Fibroblast of lung (primary cell): ENCODE measurements around the gene SLC16A5. TPM values are rescaled to one million over a fixed set of nuclear protein-coding genes. Genes with fewer than 3 reads are reported as not detected.

Source experiments
- DNase-seq, 2 donors: peaks; one replicate each; pipeline versions ENCODE4 v3.0.0 to v3.0.0-alpha.2; 2010; ENCODE audit warnings: low read depth in 2 of 2
- H2AFZ ChIP-seq: 2 replicates; pipeline ENCODE4 v1.5.1; 2012; ENCODE audit warnings: low read length, control low read depth, inconsistent platforms
- H3K27ac ChIP-seq: 2 replicates; pipeline ENCODE4 v1.5.1; 2011; ENCODE audit warnings: low read length, control low read depth; ENCODE audit not compliant: insufficient read depth
- H3K27me3 ChIP-seq: 2 replicates; pipeline ENCODE4 v1.5.1; 2011; ENCODE audit warnings: mild to moderate bottlenecking, low read length; ENCODE audit not compliant: control insufficient read depth, insufficient read depth
- H3K36me3 ChIP-seq: 2 replicates; pipeline ENCODE4 v1.5.1; 2011; ENCODE audit warnings: low read length; ENCODE audit not compliant: control insufficient read depth, insufficient read depth
- H3K4me1 ChIP-seq: 2 replicates; pipeline ENCODE4 v1.5.1; 2011; ENCODE audit warnings: low read length; ENCODE audit not compliant: control insufficient read depth, insufficient read depth; ENCODE audit errors: extremely low read depth
- H3K4me2 ChIP-seq: 2 replicates; pipeline ENCODE4 v1.5.1; 2011; ENCODE audit warnings: low read length, control low read depth; ENCODE audit not compliant: insufficient read depth; ENCODE audit errors: extremely low read depth
- H3K4me3 ChIP-seq, 4 experiments: fragments of 200-600 bp in 1 of 4; sonication (generic) in 1 of 4; replicated peaks in 1 of 4; 2 replicates each; pipeline ENCODE4 v1.5.1; 2011 to 2016; ENCODE audit warnings: low read length in 4 of 4, low read depth in 3 of 4, mild to moderate bottlenecking in 3 of 4, control low read depth in 2 of 4, inconsistent platforms in 1 of 4, mixed read lengths in 1 of 4; ENCODE audit not compliant: insufficient read depth in 1 of 4; ENCODE audit errors: control extremely low read depth in 1 of 4
- H3K79me2 ChIP-seq: 2 replicates; pipeline ENCODE4 v1.5.1; 2012; ENCODE audit warnings: mild to moderate bottlenecking, low read length, inconsistent platforms; ENCODE audit not compliant: control insufficient read depth, insufficient read depth
- H3K9ac ChIP-seq: 2 replicates; pipeline ENCODE4 v1.5.1; 2011; ENCODE audit warnings: mild to moderate bottlenecking, low read length, control low read depth; ENCODE audit not compliant: insufficient read depth
- H3K9me3 ChIP-seq: 2 replicates; pipeline ENCODE4 v1.5.1; 2012; ENCODE audit warnings: low read depth, low read length; ENCODE audit not compliant: control insufficient read depth, insufficient read depth
- H4K20me1 ChIP-seq: 2 replicates; pipeline ENCODE4 v1.5.1; 2011; ENCODE audit warnings: low read length; ENCODE audit not compliant: control insufficient read depth, insufficient read depth; ENCODE audit errors: extremely low read depth
- EZH2 ChIP-seq: IDR thresholded peaks from 2 replicates; pipeline ENCODE4 v1.5.1; 2012; ENCODE audit warnings: low read length, control low read depth, mild to moderate bottlenecking; ENCODE audit errors: missing control alignments
- polyA plus RNA-seq, 2 donors: library from polyadenylated mRNA; depleted of rRNA in 1 of 2; stranded (reverse) in 1 of 2; unstranded in 1 of 2; fragments of >200 nt; gene quantifications; 2 replicates each; pipeline ENCODE4 v1.2.1, GENCODE V29; 2011 to 2012; ENCODE audit warnings: missing spikeins in 1 of 2
- total RNA-seq: library from RNA; depleted of rRNA; stranded (reverse); fragments of >200 nt; gene quantifications from 2 replicates; pipeline ENCODE4 v1.2.1, GENCODE V29; 2014
- TF ChIP-seq, protein P1 (sequence below), 2 donors: IDR thresholded peaks in 1 of 2; conservative IDR thresholded peaks in 1 of 2; 1 replicate in 1 of 2; 2 replicates in 1 of 2; pipeline ENCODE4 v1.5.1; 2011 to 2012; ENCODE audit warnings: low read length in 2 of 2, control low read depth in 1 of 2, inconsistent platforms in 1 of 2, low read depth in 1 of 2, mild to moderate bottlenecking in 1 of 2

The SLC16A5 gene
- total and polyA plus RNA-seq, 2 donors (not counting 1 experiment from before 2014, with no cell fraction given): 1.5 to 8.4 TPM

DNA sequence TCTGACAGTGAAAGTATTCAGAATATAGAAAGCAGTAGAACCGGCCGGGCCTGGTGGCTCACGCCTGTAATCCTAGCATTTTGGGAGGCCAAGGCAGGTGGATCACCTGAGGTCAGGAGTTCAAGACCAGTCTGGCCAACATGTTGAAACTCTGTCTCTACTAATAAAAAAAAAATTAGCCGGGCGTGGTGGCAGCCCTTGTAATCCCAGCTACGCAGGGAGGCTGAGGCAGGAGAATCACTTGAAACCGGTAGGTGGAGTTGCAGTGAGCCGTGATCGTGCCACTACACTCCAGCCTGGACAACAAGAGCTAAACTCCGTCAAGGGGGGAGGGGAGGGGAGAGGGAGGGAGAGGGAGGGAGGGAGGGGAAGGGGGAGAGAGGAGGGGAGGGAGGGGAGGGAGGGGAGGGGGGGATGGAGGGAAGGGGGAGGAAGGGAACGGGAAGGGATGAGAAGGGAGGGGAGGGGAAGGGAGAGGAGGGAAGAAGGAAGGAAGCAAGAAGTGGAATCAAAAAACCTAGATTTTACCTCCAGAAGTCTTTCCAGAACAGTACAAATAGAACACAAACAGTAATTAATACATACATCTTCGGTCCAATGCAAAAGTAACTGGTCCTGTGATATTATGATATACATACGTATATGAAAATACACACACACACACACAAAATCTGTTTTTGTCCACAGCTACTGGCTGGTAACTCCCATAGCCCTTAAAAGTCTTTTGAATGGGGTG is 54.6 kb downstream of the SLC16A5 start:
- peaks cover 7% of the 10 kb centered on the region for H3K36me3 ChIP-seq

GRCh38 chr17:75144816-75145512 is 57.2 kb downstream of the SLC16A5 start:
- TF ChIP-seq, protein P1, sequence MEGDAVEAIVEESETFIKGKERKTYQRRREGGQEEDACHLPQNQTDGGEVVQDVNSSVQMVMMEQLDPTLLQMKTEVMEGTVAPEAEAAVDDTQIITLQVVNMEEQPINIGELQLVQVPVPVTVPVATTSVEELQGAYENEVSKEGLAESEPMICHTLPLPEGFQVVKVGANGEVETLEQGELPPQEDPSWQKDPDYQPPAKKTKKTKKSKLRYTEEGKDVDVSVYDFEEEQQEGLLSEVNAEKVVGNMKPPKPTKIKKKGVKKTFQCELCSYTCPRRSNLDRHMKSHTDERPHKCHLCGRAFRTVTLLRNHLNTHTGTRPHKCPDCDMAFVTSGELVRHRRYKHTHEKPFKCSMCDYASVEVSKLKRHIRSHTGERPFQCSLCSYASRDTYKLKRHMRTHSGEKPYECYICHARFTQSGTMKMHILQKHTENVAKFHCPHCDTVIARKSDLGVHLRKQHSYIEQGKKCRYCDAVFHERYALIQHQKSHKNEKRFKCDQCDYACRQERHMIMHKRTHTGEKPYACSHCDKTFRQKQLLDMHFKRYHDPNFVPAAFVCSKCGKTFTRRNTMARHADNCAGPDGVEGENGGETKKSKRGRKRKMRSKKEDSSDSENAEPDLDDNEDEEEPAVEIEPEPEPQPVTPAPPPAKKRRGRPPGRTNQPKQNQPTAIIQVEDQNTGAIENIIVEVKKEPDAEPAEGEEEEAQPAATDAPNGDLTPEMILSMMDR (conservative IDR thresholded peaks at IDR 0.05 in 1 of 2, IDR thresholded peaks at IDR 0.05 in 1 of 2; ENCODE audit: low read depth in 1 of 2, low read length in 2 of 2): no peak
- TF ChIP-seq EZH2: no peak
- Histone ChIP-seq H2AFZ (no peak overlapping the region), H3K36me3 (peaks cover 10% of the 10 kb centered on the region)

More for the DNA sequence above, 54.6 kb downstream of the SLC16A5 start:
- Histone ChIP-seq H3K27me3 (no peaks in the 10 kb centered on the region), H3K4me2 (no peak overlapping the region), H2AFZ (no peak overlapping the region), H4K20me1 (no peaks in the 10 kb centered on the region), H3K4me3 (no peak overlapping the region), H3K27ac (no peak overlapping the region), H3K79me2 (no peaks in the 10 kb centered on the region), H3K9me3 (no peaks in the 10 kb centered on the region), H3K9ac (no peak overlapping the region), H3K4me1 (no peaks in the 10 kb centered on the region)
- no peak for DNase-seq
- TF ChIP-seq, protein P1 (conservative IDR thresholded peaks at IDR 0.05 in 1 of 2, IDR thresholded peaks at IDR 0.05 in 1 of 2; ENCODE audit: low read depth in 1 of 2, low read length in 2 of 2): no peak
- no peak for TF ChIP-seq EZH2

DNA sequence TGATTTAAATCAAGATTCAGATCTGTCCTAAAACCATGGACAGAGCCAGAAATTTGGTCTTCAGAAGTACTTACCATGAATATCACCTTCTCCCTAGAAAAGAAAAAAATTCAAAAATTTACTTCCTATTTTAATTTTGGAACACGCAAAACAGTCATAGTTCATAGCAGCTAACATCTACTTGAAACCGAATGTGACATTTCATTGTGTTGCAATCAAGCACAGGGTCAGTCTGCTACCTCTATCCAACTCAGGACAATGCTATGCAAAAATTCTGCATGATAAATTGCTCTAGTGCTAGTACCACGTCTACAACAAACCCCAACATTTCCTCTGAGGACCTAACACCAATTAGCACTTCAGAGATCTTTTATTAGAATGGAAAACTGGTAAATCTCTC is 58.8 kb downstream of the SLC16A5 start:
- H3K27me3 ChIP-seq: no peaks in the 10 kb centered on the region
- H2AFZ ChIP-seq: no peak overlapping the region
- H3K9me3 ChIP-seq: no peaks in the 10 kb centered on the region
- no peak overlapping the region for H3K9ac ChIP-seq
- DNase-seq: peak in 1 of 2 donors; percentile 64
- no peaks in the 10 kb centered on the region for H4K20me1 ChIP-seq
- no peak overlapping the region for H3K4me2 ChIP-seq
- H3K36me3 ChIP-seq: peaks cover 10% of the 10 kb centered on the region
- no peak overlapping the region for H3K4me3 ChIP-seq
- H3K4me1 ChIP-seq: no peaks in the 10 kb centered on the region
- H3K27ac ChIP-seq: no peak overlapping the region
- TF ChIP-seq, protein P1 (conservative IDR thresholded peaks at IDR 0.05 in 1 of 2, IDR thresholded peaks at IDR 0.05 in 1 of 2; ENCODE audit: low read depth in 1 of 2, low read length in 2 of 2): no peak
- TF ChIP-seq EZH2: no peak
- peaks cover 38% of the 10 kb centered on the region for H3K79me2 ChIP-seq

More at GRCh38 chr17:75144816-75145512, 57.2 kb downstream of the SLC16A5 start:
- Histone ChIP-seq H3K9me3 (no peaks in the 10 kb centered on the region), H3K27me3 (no peaks in the 10 kb centered on the region), H3K9ac (no peak overlapping the region), H3K4me1 (no peaks in the 10 kb centered on the region), H3K4me2 (no peak overlapping the region), H3K27ac (no peak overlapping the region), H4K20me1 (no peaks in the 10 kb centered on the region), H3K79me2 (peaks cover 21% of the 10 kb centered on the region), H3K4me3 (no peak overlapping the region)
- no peak for DNase-seq
